Measurements from ENCODE around the gene SYT14.

The SYT14 gene

DNA sequence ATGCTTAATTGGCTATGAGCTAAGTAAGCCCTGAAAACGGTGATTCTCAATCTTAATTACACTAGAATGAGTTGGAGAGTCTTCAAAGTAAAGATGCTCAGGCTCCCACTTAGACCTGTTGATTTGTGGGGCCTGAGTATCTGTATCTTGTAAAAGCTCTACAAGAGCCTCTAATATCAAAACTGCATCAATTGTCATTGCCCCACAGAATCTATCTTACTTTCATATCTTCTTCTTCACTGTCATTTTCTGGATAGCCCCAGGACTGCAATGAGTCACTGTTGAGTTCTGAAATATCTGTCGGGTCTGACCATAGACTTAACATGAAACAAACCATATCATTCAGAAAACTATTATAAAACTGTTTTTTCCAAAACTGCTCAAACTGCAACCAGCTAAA lies 191.7 kb downstream of the SYT14 start:
- TF ChIP-seq, protein P1, sequence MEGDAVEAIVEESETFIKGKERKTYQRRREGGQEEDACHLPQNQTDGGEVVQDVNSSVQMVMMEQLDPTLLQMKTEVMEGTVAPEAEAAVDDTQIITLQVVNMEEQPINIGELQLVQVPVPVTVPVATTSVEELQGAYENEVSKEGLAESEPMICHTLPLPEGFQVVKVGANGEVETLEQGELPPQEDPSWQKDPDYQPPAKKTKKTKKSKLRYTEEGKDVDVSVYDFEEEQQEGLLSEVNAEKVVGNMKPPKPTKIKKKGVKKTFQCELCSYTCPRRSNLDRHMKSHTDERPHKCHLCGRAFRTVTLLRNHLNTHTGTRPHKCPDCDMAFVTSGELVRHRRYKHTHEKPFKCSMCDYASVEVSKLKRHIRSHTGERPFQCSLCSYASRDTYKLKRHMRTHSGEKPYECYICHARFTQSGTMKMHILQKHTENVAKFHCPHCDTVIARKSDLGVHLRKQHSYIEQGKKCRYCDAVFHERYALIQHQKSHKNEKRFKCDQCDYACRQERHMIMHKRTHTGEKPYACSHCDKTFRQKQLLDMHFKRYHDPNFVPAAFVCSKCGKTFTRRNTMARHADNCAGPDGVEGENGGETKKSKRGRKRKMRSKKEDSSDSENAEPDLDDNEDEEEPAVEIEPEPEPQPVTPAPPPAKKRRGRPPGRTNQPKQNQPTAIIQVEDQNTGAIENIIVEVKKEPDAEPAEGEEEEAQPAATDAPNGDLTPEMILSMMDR (IDR thresholded peaks at IDR 0.05) = no peak

DNA sequence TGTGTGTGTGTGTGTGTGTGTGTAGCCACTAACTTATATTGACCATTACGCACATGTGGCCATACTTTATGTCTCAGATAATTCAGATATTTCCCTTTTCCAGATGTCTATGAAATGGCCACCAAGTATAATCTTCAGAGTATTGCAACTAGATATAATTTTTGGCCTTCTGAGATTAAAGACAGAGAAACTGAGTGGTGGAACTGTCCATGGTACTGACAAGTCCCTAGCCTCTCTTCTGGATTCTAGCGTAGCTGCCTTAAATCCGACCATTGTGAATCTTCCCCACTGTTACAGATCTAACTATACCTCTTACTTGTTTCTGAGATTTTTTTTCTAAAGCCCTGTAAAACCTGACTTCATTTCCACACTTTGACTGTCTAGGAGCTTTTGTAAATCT lies 194.6 kb downstream of the SYT14 start:
- TF ChIP-seq, protein P1 (IDR thresholded peaks at IDR 0.05) = no peak

DNA sequence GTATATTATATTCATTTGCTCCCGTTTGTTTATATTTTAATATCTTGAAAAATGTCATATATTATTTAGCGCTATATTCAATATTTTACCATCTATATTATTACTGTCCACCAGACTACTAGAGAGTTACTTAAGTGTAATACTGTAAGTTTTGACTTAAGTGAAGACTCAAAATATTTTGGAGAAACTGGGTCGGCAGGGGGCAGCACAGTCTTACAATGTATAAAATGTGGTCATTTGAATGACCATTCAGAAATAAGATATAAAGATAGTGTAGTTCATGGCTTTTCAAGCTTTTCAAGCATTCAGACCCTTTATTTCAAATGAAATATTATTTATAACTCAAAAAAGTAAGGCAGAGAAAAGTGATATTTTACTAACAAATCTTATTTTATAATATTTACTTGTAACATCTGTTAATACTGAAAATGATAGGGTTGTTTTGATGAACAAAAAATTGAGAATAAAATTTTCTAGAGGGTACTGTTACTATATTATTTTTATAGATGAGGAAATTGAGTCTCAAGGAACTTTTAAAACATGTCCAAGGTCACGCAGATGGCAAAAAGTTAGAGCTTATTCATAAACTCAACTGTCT lies 205.5 kb downstream of the SYT14 start:
- TF ChIP-seq, protein P1 (IDR thresholded peaks at IDR 0.05) = peak; percentile 75

DNA sequence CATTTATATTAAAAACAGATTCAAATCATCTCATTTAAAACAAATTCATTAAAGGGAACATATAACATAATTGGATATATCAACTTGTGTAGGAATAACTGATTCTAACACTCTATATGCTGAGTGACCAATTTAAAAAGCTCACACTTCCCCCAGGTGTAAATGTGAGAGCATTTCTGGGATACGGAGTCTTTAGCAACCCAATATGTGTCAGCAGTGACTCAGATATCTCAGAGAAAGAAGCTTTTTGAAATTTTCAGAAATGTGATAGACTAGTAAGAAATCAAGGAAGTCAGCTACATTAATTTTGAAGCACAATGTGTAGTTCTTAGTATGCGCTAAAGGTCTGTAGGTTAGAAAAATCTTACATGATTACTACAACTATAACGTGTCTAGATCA lies 206.7 kb downstream of the SYT14 start:
- TF ChIP-seq, protein P1 (IDR thresholded peaks at IDR 0.05) = no peak

DNA sequence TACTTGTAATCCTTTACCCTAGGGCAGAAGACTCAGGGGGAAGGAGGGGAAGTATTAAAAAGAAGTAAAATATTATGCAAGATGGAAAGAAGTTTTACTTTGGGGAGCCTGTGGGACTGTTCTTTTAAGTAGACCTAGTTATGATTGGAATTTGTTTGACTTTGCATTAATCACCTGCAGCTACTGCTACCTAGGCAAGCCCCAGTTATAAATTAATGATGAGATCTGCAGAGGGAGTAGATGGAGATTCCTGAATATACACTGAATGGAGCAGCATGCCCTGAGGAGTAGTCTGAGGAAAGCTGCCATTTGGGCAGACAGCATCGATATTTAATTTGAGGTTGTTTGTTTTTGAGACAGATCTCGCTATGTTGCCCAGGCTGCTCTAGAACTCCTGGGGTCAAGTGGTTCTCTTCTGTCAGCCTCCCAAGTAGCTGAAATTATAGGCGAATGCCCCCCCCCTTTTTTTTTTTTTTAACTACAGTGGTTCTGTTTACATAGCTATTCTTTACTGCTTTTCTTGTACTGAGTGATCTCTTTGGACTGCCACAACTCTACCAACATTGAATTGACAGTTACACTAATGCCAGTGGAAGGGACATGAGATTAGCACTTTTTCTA lies 213.1 kb downstream of the SYT14 start:
- TF ChIP-seq, protein P1 (IDR thresholded peaks at IDR 0.05) = no peak

DNA sequence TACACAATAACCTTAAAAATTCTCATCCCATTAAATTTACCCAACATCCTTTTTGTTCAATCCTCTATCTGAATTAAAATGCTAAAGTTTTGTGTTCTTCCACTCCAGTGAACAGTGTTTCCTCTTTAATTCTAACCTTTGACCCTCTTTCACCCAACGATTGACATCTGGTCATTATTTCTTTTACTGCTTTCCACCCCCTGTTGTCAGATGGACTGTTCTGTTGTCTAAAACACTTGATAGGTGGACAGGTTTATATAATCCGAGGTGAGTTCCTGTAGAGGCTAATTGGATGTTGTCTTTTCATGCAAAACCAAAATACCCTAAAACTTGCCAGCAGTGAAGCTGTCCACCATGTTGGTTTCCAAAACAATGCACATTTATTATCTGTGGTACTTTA lies 221.2 kb downstream of the SYT14 start:
- TF ChIP-seq, protein P1 (IDR thresholded peaks at IDR 0.05) = no peak

DNA sequence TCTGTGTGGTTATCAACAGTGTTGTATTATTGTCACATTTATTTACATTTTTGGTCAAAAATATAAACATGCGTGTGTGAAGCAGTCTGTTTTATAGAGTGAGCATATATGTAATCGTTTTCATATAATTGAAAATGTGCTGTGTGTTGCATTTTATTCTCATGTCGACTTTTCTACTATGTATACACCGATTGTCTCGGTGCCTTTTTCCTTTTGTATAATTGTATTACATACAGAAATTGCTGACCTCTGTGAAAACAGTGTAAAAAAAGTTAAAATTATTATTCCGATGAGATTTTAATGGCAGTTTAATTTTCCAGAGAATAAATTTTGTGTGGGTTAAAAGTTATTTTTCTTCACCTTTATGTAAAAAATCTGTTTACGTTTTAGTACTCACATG lies 232.2 kb downstream of the SYT14 start:
- TF ChIP-seq, protein P1 (IDR thresholded peaks at IDR 0.05) = no peak

Measured in LNCAP (cell line).